Cardiac muscle cell (in vitro differentiated cells and primary cell): ENCODE measurements around the gene TYW1. TPM values are rescaled to one million over a fixed set of nuclear protein-coding genes. Genes with fewer than 3 reads are reported as not detected.
"Not testable (repeated sequence)": the region's sequence is repeated elsewhere in the genome, so short reads cannot be mapped to it uniquely, and the experiment has no call there.

Source experiments
- DNase-seq, 2 donors: peaks; one replicate each; pipeline versions ENCODE4 v3.0.0 to v3.0.0-alpha.2; 2010 to 2017; ENCODE audit warnings: low read depth in 1 of 2, low spot score in 1 of 2
- H3K27ac ChIP-seq: fragments of 200-600 bp; sonication (generic); 2 replicates; pipeline ENCODE4 v1.5.1; 2016
- H3K27me3 ChIP-seq: fragments of 200-600 bp; sonication (generic); 2 replicates; pipeline ENCODE4 v1.6.0; 2016; ENCODE audit warnings: control low read depth
- H3K36me3 ChIP-seq: fragments of 200-600 bp; sonication (generic); 2 replicates; pipeline ENCODE4 v1.5.1; 2016; ENCODE audit warnings: control low read depth
- H3K4me1 ChIP-seq: fragments of 200-600 bp; sonication (generic); 2 replicates; pipeline ENCODE4 v1.8.1; 2017; ENCODE audit warnings: low read depth, mild to moderate bottlenecking, mixed run types
- H3K4me3 ChIP-seq: fragments of 200-600 bp; sonication (generic); 2 replicates; pipeline ENCODE4 v1.5.1; 2016; ENCODE audit warnings: mild to moderate bottlenecking
- H3K9me3 ChIP-seq: fragments of 200-600 bp; sonication (generic); 2 replicates; pipeline ENCODE4 v1.5.1; 2017; ENCODE audit warnings: low read depth, mild to moderate bottlenecking, control low read depth
- CTCF ChIP-seq: IDR thresholded peaks from 2 replicates; pipeline ENCODE4 v1.5.1; 2012; ENCODE audit warnings: low read depth, mild to moderate bottlenecking, low read length
- polyA plus RNA-seq: library from polyadenylated mRNA; unstranded; fragments of >200 nt; fragmentation: Nextera tagmentation; extraction: Ambion mirVana; gene quantifications from 2 replicates; pipeline ENCODE4 v1.2.1, GENCODE V29; 2016
- total RNA-seq: library from RNA; depleted of rRNA; stranded (reverse); fragments of >200 nt; gene quantifications from 2 replicates; pipeline ENCODE4 v1.2.3, GENCODE V29; 2016

The TYW1 gene
- total and polyA plus RNA-seq, 2 experiments from 2014 or later, result 14.4 to 15.8 TPM

- DNase-seq, result peak; percentile 26
- no peaks in the 10 kb centered on the region for H3K4me1 ChIP-seq
Observed at GRCh38 chr7:67100956-67101361, 104.3 kb downstream of the TYW1 start.

GRCh38 chr7:67104937-67105336 lies 108.3 kb downstream of the TYW1 start:
- H3K27me3 ChIP-seq, H3K27ac ChIP-seq, H3K36me3 ChIP-seq, H3K4me3 ChIP-seq, H3K4me1 ChIP-seq, DNase-seq, H3K9me3 ChIP-seq: not testable (repeated sequence)

More at GRCh38 chr7:67100956-67101361, 104.3 kb downstream of the TYW1 start:
- H3K9me3 ChIP-seq, result no peaks in the 10 kb centered on the region
- no peaks in the 10 kb centered on the region for H3K27me3 ChIP-seq
- H3K36me3 ChIP-seq, result no peaks in the 10 kb centered on the region
- peak overlapping the region; percentile 58 for H3K27ac ChIP-seq
- no peak overlapping the region for H3K4me3 ChIP-seq
- TF ChIP-seq CTCF, result no peak

GRCh38 chr7:67105377-67105776 lies 108.7 kb downstream of the TYW1 start:
- DNase-seq, result peak in 1 of 2 donors; percentile 71
- H3K27ac ChIP-seq, result no peak overlapping the region

GRCh38 chr7:67106255-67106654 lies 109.6 kb downstream of the TYW1 start:
- not testable (repeated sequence) for H3K4me1 ChIP-seq, H3K4me3 ChIP-seq, H3K27ac ChIP-seq, H3K27me3 ChIP-seq, H3K36me3 ChIP-seq, H3K9me3 ChIP-seq
- peak in 1 of 2 donors; percentile 66 for DNase-seq

More at GRCh38 chr7:67105377-67105776, 108.7 kb downstream of the TYW1 start:
- no peak for TF ChIP-seq CTCF
- H3K9me3 ChIP-seq, result no peaks in the 10 kb centered on the region
- no peaks in the 10 kb centered on the region for H3K27me3 ChIP-seq
- H3K4me3 ChIP-seq, result no peak overlapping the region
- no peaks in the 10 kb centered on the region for H3K4me1 ChIP-seq
- H3K36me3 ChIP-seq, result no peaks in the 10 kb centered on the region

GRCh38 chr7:67111342-67111741 lies 114.7 kb downstream of the TYW1 start:
- H3K27me3 ChIP-seq, DNase-seq, H3K4me1 ChIP-seq, H3K9me3 ChIP-seq, H3K4me3 ChIP-seq, H3K36me3 ChIP-seq, H3K27ac ChIP-seq: not testable (repeated sequence)

- not testable (repeated sequence) for H3K9me3 ChIP-seq, H3K4me1 ChIP-seq, H3K4me3 ChIP-seq, H3K36me3 ChIP-seq, H3K27me3 ChIP-seq, H3K27ac ChIP-seq
- peak in 1 of 2 donors; percentile 36 for DNase-seq
Observed at GRCh38 chr7:67114483-67115246, 118.0 kb downstream of the TYW1 start.

- not testable (repeated sequence) for H3K9me3 ChIP-seq, DNase-seq, H3K27me3 ChIP-seq, H3K4me1 ChIP-seq, H3K4me3 ChIP-seq, H3K36me3 ChIP-seq, H3K27ac ChIP-seq
Observed at GRCh38 chr7:67120491-67120890, 123.9 kb downstream of the TYW1 start.

GRCh38 chr7:67128257-67128656 lies 131.6 kb downstream of the TYW1 start:
- not testable (repeated sequence) for H3K9me3 ChIP-seq, H3K27me3 ChIP-seq, DNase-seq, H3K4me3 ChIP-seq, H3K4me1 ChIP-seq, H3K36me3 ChIP-seq
- peak overlapping the region; percentile 23 for H3K27ac ChIP-seq

- H3K4me1 ChIP-seq, H3K36me3 ChIP-seq, H3K9me3 ChIP-seq, H3K27ac ChIP-seq, H3K4me3 ChIP-seq, H3K27me3 ChIP-seq: not testable (repeated sequence)
- peak in 1 of 2 donors; percentile 15 for DNase-seq
Observed at GRCh38 chr7:67130766-67131165, 134.1 kb downstream of the TYW1 start.

- DNase-seq, H3K9me3 ChIP-seq, H3K27ac ChIP-seq, H3K27me3 ChIP-seq, H3K4me3 ChIP-seq, H3K4me1 ChIP-seq, H3K36me3 ChIP-seq: not testable (repeated sequence)
Observed at GRCh38 chr7:67134912-67135311, 138.3 kb downstream of the TYW1 start.

GRCh38 chr7:67135617-67136486 lies 139.2 kb downstream of the TYW1 start:
- H3K4me3 ChIP-seq, DNase-seq, H3K36me3 ChIP-seq, H3K9me3 ChIP-seq, H3K27ac ChIP-seq, H3K4me1 ChIP-seq, H3K27me3 ChIP-seq: not testable (repeated sequence)

GRCh38 chr7:67137489-67137888 lies 140.9 kb downstream of the TYW1 start:
- H3K4me1 ChIP-seq, H3K27ac ChIP-seq, H3K9me3 ChIP-seq, DNase-seq, H3K4me3 ChIP-seq, H3K27me3 ChIP-seq, H3K36me3 ChIP-seq: not testable (repeated sequence)
